Liver (tissue), 9 donors: ENCODE measurements around the gene SPTB. TPM values are rescaled to one million over a fixed set of nuclear protein-coding genes. Genes with fewer than 3 reads are reported as not detected.

Experiments
- DNase-seq: peaks from one replicate; pipeline ENCODE4 v3.0.0-alpha.2; 2017; ENCODE audit warnings: low spot score
- H3K27ac ChIP-seq, 2 donors: one replicate each; pipeline ENCODE4 v1.7.0; 2013; ENCODE audit warnings: inconsistent platforms in 2 of 2, low read length in 2 of 2, control low read depth in 1 of 2, low read depth in 1 of 2, mild to moderate bottlenecking in 1 of 2
- H3K27me3 ChIP-seq, 4 donors: one replicate each; pipeline versions ENCODE4 v1.6.1 to v1.7.0; 2013; ENCODE audit warnings: low read length in 3 of 4, inconsistent platforms in 1 of 4, mild to moderate bottlenecking in 1 of 4, moderate library complexity in 1 of 4; ENCODE audit not compliant: control insufficient read depth in 4 of 4, insufficient read depth in 4 of 4
- H3K36me3 ChIP-seq, 4 donors: one replicate each; pipeline versions ENCODE4 v1.6.1 to v1.7.0; 2013; ENCODE audit warnings: low read length in 3 of 4, mild to moderate bottlenecking in 3 of 4, low read depth in 1 of 4, moderate library complexity in 1 of 4; ENCODE audit not compliant: control insufficient read depth in 4 of 4, insufficient read depth in 3 of 4
- H3K4me1 ChIP-seq, 4 donors: one replicate each; pipeline versions ENCODE4 v1.6.1 to v1.7.0; 2013; ENCODE audit warnings: low read length in 3 of 4, mild to moderate bottlenecking in 3 of 4, moderate library complexity in 1 of 4; ENCODE audit not compliant: control insufficient read depth in 4 of 4, insufficient read depth in 4 of 4
- H3K4me3 ChIP-seq, 3 donors: one replicate each; pipeline versions ENCODE4 v1.6.1 to v1.7.0; 2013; ENCODE audit warnings: low read length in 3 of 3, control low read depth in 1 of 3, low read depth in 1 of 3, mild to moderate bottlenecking in 1 of 3
- H3K9ac ChIP-seq, 2 donors: one replicate each; pipeline ENCODE4 v1.7.0; 2013; ENCODE audit warnings: low read length in 2 of 2, mild to moderate bottlenecking in 2 of 2, moderate library complexity in 2 of 2, control low read depth in 1 of 2, low read depth in 1 of 2
- H3K9me3 ChIP-seq, 4 donors: one replicate each; pipeline versions ENCODE4 v1.6.1 to v1.7.0; 2013; ENCODE audit warnings: low read length in 3 of 4; ENCODE audit not compliant: control insufficient read depth in 4 of 4
- CTCF ChIP-seq: fragments of 150-350 bp; IDR thresholded peaks from 2 replicates; pipeline ENCODE4 v1.5.1; 2017; ENCODE audit warnings: improper control_type of control experiment, low read depth, low read length; ENCODE audit not compliant: missing input control
- EGR1 ChIP-seq, 2 donors: IDR thresholded peaks; 2 replicates each; pipeline ENCODE4 v1.6.1; 2016 to 2018; ENCODE audit warnings: antibody characterized with exemption in 2 of 2, low read depth in 2 of 2
- FOXA1 ChIP-seq: IDR thresholded peaks from 2 replicates; pipeline ENCODE4 v1.6.1; 2016; ENCODE audit warnings: antibody characterized with exemption
- FOXA2 ChIP-seq: IDR thresholded peaks from 2 replicates; pipeline ENCODE4 v1.6.1; 2016; ENCODE audit warnings: antibody characterized with exemption
- GABPA ChIP-seq, 2 donors: IDR thresholded peaks in 1 of 2; conservative IDR thresholded peaks in 1 of 2; 2 replicates each; pipeline ENCODE4 v1.6.1; 2016; ENCODE audit warnings: antibody characterized with exemption in 2 of 2, mild to moderate bottlenecking in 1 of 2, moderate library complexity in 1 of 2
- HNF4A ChIP-seq, 2 donors: conservative IDR thresholded peaks; 2 replicates each; pipeline ENCODE4 v1.6.1; 2016; ENCODE audit warnings: antibody characterized with exemption in 2 of 2, mild to moderate bottlenecking in 2 of 2
- HNF4G ChIP-seq: IDR thresholded peaks from 2 replicates; pipeline ENCODE4 v1.6.1; 2016; ENCODE audit warnings: antibody characterized with exemption
- MAX ChIP-seq: IDR thresholded peaks from 2 replicates; pipeline ENCODE4 v1.6.1; 2016; ENCODE audit warnings: antibody characterized with exemption
- NR2F2 ChIP-seq: IDR thresholded peaks from 2 replicates; pipeline ENCODE4 v1.6.1; 2016; ENCODE audit warnings: antibody characterized with exemption
- RAD21 ChIP-seq, 2 donors: IDR thresholded peaks; 2 replicates each; pipeline ENCODE4 v1.6.1; 2016; ENCODE audit warnings: antibody characterized with exemption in 2 of 2, mild to moderate bottlenecking in 2 of 2
- RXRA ChIP-seq, 2 donors: IDR thresholded peaks; 2 replicates each; pipeline ENCODE4 v1.6.1; 2017 to 2018; ENCODE audit warnings: antibody characterized with exemption in 2 of 2, mild to moderate bottlenecking in 1 of 2
- SP1 ChIP-seq: IDR thresholded peaks from 2 replicates; pipeline ENCODE4 v1.6.1; 2018; ENCODE audit warnings: antibody characterized with exemption, mild to moderate bottlenecking
- TAF1 ChIP-seq: conservative IDR thresholded peaks from 2 replicates; pipeline ENCODE4 v1.6.1; 2016; ENCODE audit warnings: antibody characterized with exemption, mild to moderate bottlenecking
- YY1 ChIP-seq: IDR thresholded peaks from 2 replicates; pipeline ENCODE4 v1.6.1; 2016; ENCODE audit warnings: antibody characterized with exemption, mild to moderate bottlenecking
- WGBS: extraction: QIAGEN DNeasy Blood & Tissue Kit; methylation state at CpG from one replicate; pipeline ENCODE4 v1.1.7; 2013; 5-methylcytosine and 5-hydroxymethylcytosine counted together
- polyA plus RNA-seq, 2 donors: library from polyadenylated mRNA; stranded (reverse) in 1 of 2; unstranded in 1 of 2; fragments of 200-250 nt in 1 of 2; fragments of >200 nt in 1 of 2; fragmentation: Nextera tagmentation in 1 of 2; extraction: Ambion mirVana in 1 of 2; gene quantifications; one replicate each; pipeline versions ENCODE4 v1.2.1 to v1.2.3, GENCODE V29; 2013 to 2015
- total RNA-seq, 2 donors: library from RNA; depleted of rRNA; stranded (reverse); fragments of >200 nt; gene quantifications; one replicate each; pipeline ENCODE4 v1.2.3, GENCODE V29; 2014
- TF ChIP-seq, protein P1 (sequence below): IDR thresholded peaks from 2 replicates; pipeline ENCODE4 v1.6.1; 2016; ENCODE audit warnings: antibody characterized with exemption
- TF ChIP-seq, protein P2 (sequence below): IDR thresholded peaks from 2 replicates; pipeline ENCODE4 v1.6.1; 2016; ENCODE audit warnings: antibody characterized with exemption, mild to moderate bottlenecking
- donor health status: healthy.
- donor health status: healthy.
- donor health status: healthy.
- donor health status: healthy.
- donor health status: healthy.

The SPTB gene
- total and polyA plus RNA-seq, 4 donors: 0.12 to 332 (median 0.26) TPM

GRCh38 chr14:64753999-64754398 lies 125.7 kb downstream of the SPTB start:
- Histone ChIP-seq H3K9me3 (no peaks in the 10 kb centered on the region), H3K9ac (no peak overlapping the region), H3K4me3 (no peak overlapping the region), H3K27me3 (no peaks in the 10 kb centered on the region), H3K4me1 (peaks cover 0 to 2% (median 0%) of the 10 kb centered on the region in 4 donors), H3K27ac (no peak overlapping the region), H3K36me3 (peaks cover 0 to under 1% (median 0%) of the 10 kb centered on the region in 4 donors)
- WGBS: 93% methylated on average over 4 of the region's 4 CpGs
- TF ChIP-seq EGR1 (IDR thresholded peaks at IDR 0.05; ENCODE audit: low read depth in 2 of 2) (no peak), TAF1 (no peak), YY1 (no peak), FOXA2 (no peak), RXRA (IDR thresholded peaks at IDR 0.05) (no peak), SP1 (no peak), CTCF (no peak)
- TF ChIP-seq, protein P1, sequence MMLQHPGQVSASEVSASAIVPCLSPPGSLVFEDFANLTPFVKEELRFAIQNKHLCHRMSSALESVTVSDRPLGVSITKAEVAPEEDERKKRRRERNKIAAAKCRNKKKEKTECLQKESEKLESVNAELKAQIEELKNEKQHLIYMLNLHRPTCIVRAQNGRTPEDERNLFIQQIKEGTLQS: no peak
- no peak for DNase-seq

GRCh38 chr14:64753374-64753773 lies 126.3 kb downstream of the SPTB start:
- 92% methylated on average over 13 of the region's 13 CpGs for WGBS
- H3K36me3 ChIP-seq: peaks cover 0 to 2% (median 0%) of the 10 kb centered on the region in 4 donors
- peaks cover 0 to 2% (median 0%) of the 10 kb centered on the region in 4 donors for H3K4me1 ChIP-seq
- no peaks in the 10 kb centered on the region for H3K9me3 ChIP-seq
- no peak for DNase-seq
- H3K27ac ChIP-seq: no peak overlapping the region
- H3K4me3 ChIP-seq: no peak overlapping the region
- H3K27me3 ChIP-seq: no peaks in the 10 kb centered on the region
- no peak for TF ChIP-seq HNF4A (conservative IDR thresholded peaks at IDR 0.05)
- no peak for TF ChIP-seq RXRA (IDR thresholded peaks at IDR 0.05)
- no peak for TF ChIP-seq FOXA1
- TF ChIP-seq TAF1: no peak
- TF ChIP-seq, protein P2, sequence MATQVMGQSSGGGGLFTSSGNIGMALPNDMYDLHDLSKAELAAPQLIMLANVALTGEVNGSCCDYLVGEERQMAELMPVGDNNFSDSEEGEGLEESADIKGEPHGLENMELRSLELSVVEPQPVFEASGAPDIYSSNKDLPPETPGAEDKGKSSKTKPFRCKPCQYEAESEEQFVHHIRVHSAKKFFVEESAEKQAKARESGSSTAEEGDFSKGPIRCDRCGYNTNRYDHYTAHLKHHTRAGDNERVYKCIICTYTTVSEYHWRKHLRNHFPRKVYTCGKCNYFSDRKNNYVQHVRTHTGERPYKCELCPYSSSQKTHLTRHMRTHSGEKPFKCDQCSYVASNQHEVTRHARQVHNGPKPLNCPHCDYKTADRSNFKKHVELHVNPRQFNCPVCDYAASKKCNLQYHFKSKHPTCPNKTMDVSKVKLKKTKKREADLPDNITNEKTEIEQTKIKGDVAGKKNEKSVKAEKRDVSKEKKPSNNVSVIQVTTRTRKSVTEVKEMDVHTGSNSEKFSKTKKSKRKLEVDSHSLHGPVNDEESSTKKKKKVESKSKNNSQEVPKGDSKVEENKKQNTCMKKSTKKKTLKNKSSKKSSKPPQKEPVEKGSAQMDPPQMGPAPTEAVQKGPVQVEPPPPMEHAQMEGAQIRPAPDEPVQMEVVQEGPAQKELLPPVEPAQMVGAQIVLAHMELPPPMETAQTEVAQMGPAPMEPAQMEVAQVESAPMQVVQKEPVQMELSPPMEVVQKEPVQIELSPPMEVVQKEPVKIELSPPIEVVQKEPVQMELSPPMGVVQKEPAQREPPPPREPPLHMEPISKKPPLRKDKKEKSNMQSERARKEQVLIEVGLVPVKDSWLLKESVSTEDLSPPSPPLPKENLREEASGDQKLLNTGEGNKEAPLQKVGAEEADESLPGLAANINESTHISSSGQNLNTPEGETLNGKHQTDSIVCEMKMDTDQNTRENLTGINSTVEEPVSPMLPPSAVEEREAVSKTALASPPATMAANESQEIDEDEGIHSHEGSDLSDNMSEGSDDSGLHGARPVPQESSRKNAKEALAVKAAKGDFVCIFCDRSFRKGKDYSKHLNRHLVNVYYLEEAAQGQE: no peak
- no peak for TF ChIP-seq RAD21 (IDR thresholded peaks at IDR 0.05)
- no peak for TF ChIP-seq EGR1 (IDR thresholded peaks at IDR 0.05; ENCODE audit: low read depth in 2 of 2)
- no peak for TF ChIP-seq FOXA2
- TF ChIP-seq YY1: no peak
- H3K9ac ChIP-seq: no peak overlapping the region

DNA sequence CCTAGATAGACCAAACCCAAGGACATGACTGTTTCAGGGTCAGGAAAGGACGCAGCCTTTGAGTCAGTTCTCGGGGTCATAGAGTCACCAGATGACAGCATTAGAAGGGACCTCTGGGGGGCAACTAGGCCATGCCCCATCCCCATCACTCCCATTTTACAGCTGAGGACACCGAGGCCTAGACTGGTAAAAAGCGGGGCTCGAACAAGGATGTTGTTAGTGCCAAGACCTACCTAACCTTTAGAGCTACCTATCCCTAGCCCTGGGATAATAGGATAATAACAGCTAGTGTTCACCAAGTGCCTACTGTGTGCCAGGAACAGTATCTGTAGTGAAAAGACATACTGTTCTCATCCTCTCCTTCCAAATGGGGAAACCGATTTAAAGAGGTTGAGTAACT lies 126.8 kb downstream of the SPTB start:
- DNase-seq: no peak
- Histone ChIP-seq H3K27ac (no peak overlapping the region), H3K36me3 (peaks cover 0 to 2% (median 0%) of the 10 kb centered on the region in 4 donors), H3K4me3 (no peak overlapping the region), H3K9me3 (no peaks in the 10 kb centered on the region), H3K9ac (no peak overlapping the region), H3K27me3 (no peaks in the 10 kb centered on the region), H3K4me1 (no peaks in the 10 kb centered on the region)
- 95% methylated on average over 6 of the region's 6 CpGs for WGBS
- TF ChIP-seq MAX: no peak
- no peak for TF ChIP-seq HNF4G
- no peak for TF ChIP-seq SP1
- TF ChIP-seq, protein P2: no peak
- no peak for TF ChIP-seq RXRA (IDR thresholded peaks at IDR 0.05)
- no peak for TF ChIP-seq GABPA (IDR thresholded peaks at IDR 0.05 in 1 of 2, conservative IDR thresholded peaks at IDR 0.05 in 1 of 2)
- TF ChIP-seq HNF4A (conservative IDR thresholded peaks at IDR 0.05): no peak
- TF ChIP-seq, protein P1: no peak
- no peak for TF ChIP-seq NR2F2
- no peak for TF ChIP-seq TAF1
- no peak for TF ChIP-seq EGR1 (IDR thresholded peaks at IDR 0.05; ENCODE audit: low read depth in 2 of 2)
- TF ChIP-seq YY1: no peak
- TF ChIP-seq FOXA1: no peak
- no peak for TF ChIP-seq FOXA2
